ENCODE results near the gene AMOTL1. TPM values are rescaled to one million over a fixed set of nuclear protein-coding genes. Genes with fewer than 3 reads are reported as not detected.
A peak's percentile ranks its signal among the peaks of the same experiment; 100 is the strongest.

AMOTL1 gene
- total and polyA plus RNA-seq, 2 donors from 2014 or later: 6.1 to 52.3 TPM

- Histone ChIP-seq H3K27ac (ENCODE audit: low read depth in 2 of 2, low read length in 2 of 2) (peak overlapping the region in 1 of 2 donors; percentile 24), H3K4me3 (ENCODE audit: low read length in 3 of 3) (peak overlapping the region in 1 of 3 donors; percentile 0), H3K27me3 (ENCODE audit: control insufficient read depth, insufficient read depth, low read length) (no peaks in the 10 kb centered on the region), H3K9ac (ENCODE audit: low read length in 3 of 3) (no peak overlapping the region), H3K36me3 (ENCODE audit: control insufficient read depth in 2 of 3, insufficient read depth in 3 of 3, low read length in 3 of 3) (no peaks in the 10 kb centered on the region), H3K4me1 (ENCODE audit: control insufficient read depth in 2 of 3, insufficient read depth in 2 of 3, low read depth in 1 of 3, low read length in 3 of 3) (peaks cover 0 to 6% (median 0%) of the 10 kb centered on the region in 3 donors), H3K9me3 (ENCODE audit: control insufficient read depth in 2 of 3, insufficient read depth in 1 of 3, low read length in 3 of 3) (no peaks in the 10 kb centered on the region)
- no peak for TF ChIP-seq CTCF (IDR thresholded peaks at IDR 0.05; ENCODE audit: borderline replicate concordance, extremely low read depth, insufficient read depth)
- peak in 1 of 5 donors; percentile 36 for DNase-seq
- FAIRE-seq: no peak
- intact Hi-C loops (cut with DNase I): no loop called here
Observed at GRCh38 chr11:94780432-94780831, 12.3 kb downstream of the AMOTL1 start.

- H3K36me3 ChIP-seq (ENCODE audit: control insufficient read depth in 2 of 3, insufficient read depth in 3 of 3, low read length in 3 of 3): no peaks in the 10 kb centered on the region
- FAIRE-seq (no peak), DNase-seq (no peak)
- H3K27ac ChIP-seq (ENCODE audit: low read depth in 2 of 2, low read length in 2 of 2): no peak overlapping the region
- H3K4me1 ChIP-seq (ENCODE audit: control insufficient read depth in 2 of 3, insufficient read depth in 2 of 3, low read depth in 1 of 3, low read length in 3 of 3): no peaks in the 10 kb centered on the region
- no peaks in the 10 kb centered on the region for H3K27me3 ChIP-seq (ENCODE audit: control insufficient read depth, insufficient read depth, low read length)
- intact Hi-C loops (cut with DNase I): no loop called here
- H3K9me3 ChIP-seq (ENCODE audit: control insufficient read depth in 2 of 3, insufficient read depth in 1 of 3, low read length in 3 of 3): no peaks in the 10 kb centered on the region
- no peak for TF ChIP-seq CTCF (IDR thresholded peaks at IDR 0.05; ENCODE audit: borderline replicate concordance, extremely low read depth, insufficient read depth)
- no peak overlapping the region for H3K9ac ChIP-seq (ENCODE audit: low read length in 3 of 3)
- H3K4me3 ChIP-seq (ENCODE audit: low read length in 3 of 3): no peak overlapping the region
Observed at GRCh38 chr11:94781837-94782236, 13.7 kb downstream of the AMOTL1 start.

GRCh38 chr11:94782446-94782845 is 14.3 kb downstream of the AMOTL1 start:
- FAIRE-seq (no peak), DNase-seq (no peak)
- H3K27me3 ChIP-seq (ENCODE audit: control insufficient read depth, insufficient read depth, low read length): no peaks in the 10 kb centered on the region
- no peak overlapping the region for H3K4me3 ChIP-seq (ENCODE audit: low read length in 3 of 3)
- H3K27ac ChIP-seq (ENCODE audit: low read depth in 2 of 2, low read length in 2 of 2): no peak overlapping the region
- no peaks in the 10 kb centered on the region for H3K36me3 ChIP-seq (ENCODE audit: control insufficient read depth in 2 of 3, insufficient read depth in 3 of 3, low read length in 3 of 3)
- intact Hi-C loops (cut with DNase I): no loop called here
- no peaks in the 10 kb centered on the region for H3K9me3 ChIP-seq (ENCODE audit: control insufficient read depth in 2 of 3, insufficient read depth in 1 of 3, low read length in 3 of 3)
- H3K9ac ChIP-seq (ENCODE audit: low read length in 3 of 3): no peak overlapping the region
- H3K4me1 ChIP-seq (ENCODE audit: control insufficient read depth in 2 of 3, insufficient read depth in 2 of 3, low read depth in 1 of 3, low read length in 3 of 3): no peaks in the 10 kb centered on the region
- no peak for TF ChIP-seq CTCF (IDR thresholded peaks at IDR 0.05; ENCODE audit: borderline replicate concordance, extremely low read depth, insufficient read depth)

- Histone ChIP-seq H3K9ac (ENCODE audit: low read length in 3 of 3) (no peak overlapping the region), H3K4me3 (ENCODE audit: low read length in 3 of 3) (no peak overlapping the region), H3K4me1 (ENCODE audit: control insufficient read depth in 2 of 3, insufficient read depth in 2 of 3, low read depth in 1 of 3, low read length in 3 of 3) (peaks cover 0 to 7% (median 0%) of the 10 kb centered on the region in 3 donors), H3K27me3 (ENCODE audit: control insufficient read depth, insufficient read depth, low read length) (no peaks in the 10 kb centered on the region), H3K9me3 (ENCODE audit: control insufficient read depth in 2 of 3, insufficient read depth in 1 of 3, low read length in 3 of 3) (no peaks in the 10 kb centered on the region), H3K36me3 (ENCODE audit: control insufficient read depth in 2 of 3, insufficient read depth in 3 of 3, low read length in 3 of 3) (no peaks in the 10 kb centered on the region), H3K27ac (ENCODE audit: low read depth in 2 of 2, low read length in 2 of 2) (no peak overlapping the region)
- FAIRE-seq (no peak), DNase-seq (no peak)
- intact Hi-C loops (cut with DNase I): no loop called here
- no peak for TF ChIP-seq CTCF (IDR thresholded peaks at IDR 0.05; ENCODE audit: borderline replicate concordance, extremely low read depth, insufficient read depth)
Observed at GRCh38 chr11:94784884-94785283, 16.7 kb downstream of the AMOTL1 start.
